Liver (tissue), 3 donors: ENCODE measurements around the gene OBI1.

Experiments used
- ATF3 ChIP-seq: IDR thresholded peaks from 2 replicates; pipeline ENCODE4 v1.6.1; 2016; ENCODE audit warnings: antibody characterized with exemption
- FOXA1 ChIP-seq: IDR thresholded peaks from 2 replicates; pipeline ENCODE4 v1.6.1; 2016; ENCODE audit warnings: antibody characterized with exemption
- GABPA ChIP-seq, 2 donors: IDR thresholded peaks in 1 of 2; conservative IDR thresholded peaks in 1 of 2; 2 replicates each; pipeline ENCODE4 v1.6.1; 2016; ENCODE audit warnings: antibody characterized with exemption in 2 of 2, mild to moderate bottlenecking in 1 of 2, moderate library complexity in 1 of 2
- JUND ChIP-seq, 2 donors: IDR thresholded peaks; 2 replicates each; pipeline ENCODE4 v1.6.1; 2016; ENCODE audit warnings: antibody characterized with exemption in 2 of 2
- MAX ChIP-seq: IDR thresholded peaks from 2 replicates; pipeline ENCODE4 v1.6.1; 2016; ENCODE audit warnings: antibody characterized with exemption
- RAD21 ChIP-seq, 2 donors: IDR thresholded peaks; 2 replicates each; pipeline ENCODE4 v1.6.1; 2016; ENCODE audit warnings: antibody characterized with exemption in 2 of 2, mild to moderate bottlenecking in 2 of 2
- RXRA ChIP-seq, 2 donors: IDR thresholded peaks; 2 replicates each; pipeline ENCODE4 v1.6.1; 2017 to 2018; ENCODE audit warnings: antibody characterized with exemption in 2 of 2, mild to moderate bottlenecking in 1 of 2
- TAF1 ChIP-seq: conservative IDR thresholded peaks from 2 replicates; pipeline ENCODE4 v1.6.1; 2016; ENCODE audit warnings: antibody characterized with exemption, mild to moderate bottlenecking
- YY1 ChIP-seq: IDR thresholded peaks from 2 replicates; pipeline ENCODE4 v1.6.1; 2016; ENCODE audit warnings: antibody characterized with exemption, mild to moderate bottlenecking
- TF ChIP-seq, protein P1 (sequence below): fragments of 150-350 bp; IDR thresholded peaks from 2 replicates; pipeline ENCODE4 v1.5.1; 2017; ENCODE audit warnings: improper control_type of control experiment, low read depth, low read length; ENCODE audit not compliant: missing input control
- TF ChIP-seq, protein P2 (sequence below): IDR thresholded peaks from 2 replicates; pipeline ENCODE4 v1.6.1; 2016; ENCODE audit warnings: antibody characterized with exemption, mild to moderate bottlenecking
- donor health status: healthy.
- donor health status: healthy.

GRCh38 chr13:78610381-78610883 is 48.5 kb downstream of the OBI1 start:
- TF ChIP-seq, protein P1, sequence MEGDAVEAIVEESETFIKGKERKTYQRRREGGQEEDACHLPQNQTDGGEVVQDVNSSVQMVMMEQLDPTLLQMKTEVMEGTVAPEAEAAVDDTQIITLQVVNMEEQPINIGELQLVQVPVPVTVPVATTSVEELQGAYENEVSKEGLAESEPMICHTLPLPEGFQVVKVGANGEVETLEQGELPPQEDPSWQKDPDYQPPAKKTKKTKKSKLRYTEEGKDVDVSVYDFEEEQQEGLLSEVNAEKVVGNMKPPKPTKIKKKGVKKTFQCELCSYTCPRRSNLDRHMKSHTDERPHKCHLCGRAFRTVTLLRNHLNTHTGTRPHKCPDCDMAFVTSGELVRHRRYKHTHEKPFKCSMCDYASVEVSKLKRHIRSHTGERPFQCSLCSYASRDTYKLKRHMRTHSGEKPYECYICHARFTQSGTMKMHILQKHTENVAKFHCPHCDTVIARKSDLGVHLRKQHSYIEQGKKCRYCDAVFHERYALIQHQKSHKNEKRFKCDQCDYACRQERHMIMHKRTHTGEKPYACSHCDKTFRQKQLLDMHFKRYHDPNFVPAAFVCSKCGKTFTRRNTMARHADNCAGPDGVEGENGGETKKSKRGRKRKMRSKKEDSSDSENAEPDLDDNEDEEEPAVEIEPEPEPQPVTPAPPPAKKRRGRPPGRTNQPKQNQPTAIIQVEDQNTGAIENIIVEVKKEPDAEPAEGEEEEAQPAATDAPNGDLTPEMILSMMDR = no peak
- TF ChIP-seq TAF1 (no peak), RXRA (IDR thresholded peaks at IDR 0.05) (no peak), YY1 (no peak), MAX (no peak), ATF3 (no peak), GABPA (IDR thresholded peaks at IDR 0.05 in 1 of 2, conservative IDR thresholded peaks at IDR 0.05 in 1 of 2) (no peak), RAD21 (IDR thresholded peaks at IDR 0.05) (no peak), FOXA1 (no peak), JUND (IDR thresholded peaks at IDR 0.05) (no peak)
- TF ChIP-seq, protein P2, sequence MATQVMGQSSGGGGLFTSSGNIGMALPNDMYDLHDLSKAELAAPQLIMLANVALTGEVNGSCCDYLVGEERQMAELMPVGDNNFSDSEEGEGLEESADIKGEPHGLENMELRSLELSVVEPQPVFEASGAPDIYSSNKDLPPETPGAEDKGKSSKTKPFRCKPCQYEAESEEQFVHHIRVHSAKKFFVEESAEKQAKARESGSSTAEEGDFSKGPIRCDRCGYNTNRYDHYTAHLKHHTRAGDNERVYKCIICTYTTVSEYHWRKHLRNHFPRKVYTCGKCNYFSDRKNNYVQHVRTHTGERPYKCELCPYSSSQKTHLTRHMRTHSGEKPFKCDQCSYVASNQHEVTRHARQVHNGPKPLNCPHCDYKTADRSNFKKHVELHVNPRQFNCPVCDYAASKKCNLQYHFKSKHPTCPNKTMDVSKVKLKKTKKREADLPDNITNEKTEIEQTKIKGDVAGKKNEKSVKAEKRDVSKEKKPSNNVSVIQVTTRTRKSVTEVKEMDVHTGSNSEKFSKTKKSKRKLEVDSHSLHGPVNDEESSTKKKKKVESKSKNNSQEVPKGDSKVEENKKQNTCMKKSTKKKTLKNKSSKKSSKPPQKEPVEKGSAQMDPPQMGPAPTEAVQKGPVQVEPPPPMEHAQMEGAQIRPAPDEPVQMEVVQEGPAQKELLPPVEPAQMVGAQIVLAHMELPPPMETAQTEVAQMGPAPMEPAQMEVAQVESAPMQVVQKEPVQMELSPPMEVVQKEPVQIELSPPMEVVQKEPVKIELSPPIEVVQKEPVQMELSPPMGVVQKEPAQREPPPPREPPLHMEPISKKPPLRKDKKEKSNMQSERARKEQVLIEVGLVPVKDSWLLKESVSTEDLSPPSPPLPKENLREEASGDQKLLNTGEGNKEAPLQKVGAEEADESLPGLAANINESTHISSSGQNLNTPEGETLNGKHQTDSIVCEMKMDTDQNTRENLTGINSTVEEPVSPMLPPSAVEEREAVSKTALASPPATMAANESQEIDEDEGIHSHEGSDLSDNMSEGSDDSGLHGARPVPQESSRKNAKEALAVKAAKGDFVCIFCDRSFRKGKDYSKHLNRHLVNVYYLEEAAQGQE = no peak
